RWPE2 (cell line): ENCODE data around the gene ACOT7.

Experiments used
- ATAC-seq: fragments of 200-7000 bp; cut with Tn5 transposase; 3 replicates; pipeline ENCODE4 v1.9.1; 2021; ENCODE audit warnings: low read depth
- DNase-seq: peaks from one replicate; pipeline ENCODE4 v3.0.0-alpha.2; 2020; ENCODE audit warnings: low spot score
- H3K27ac ChIP-seq: fragments of 450-650 bp; 2 replicates; pipeline ENCODE4 v1.5.1; 2017; ENCODE audit warnings: mild to moderate bottlenecking; ENCODE audit not compliant: poor library complexity, severe bottlenecking
- H3K27me3 ChIP-seq: fragments of 250-450 bp; sonication (Bioruptor Pico); 2 replicates; pipeline ENCODE4 v1.5.1; 2021; ENCODE audit warnings: mild to moderate bottlenecking, moderate library complexity; ENCODE audit not compliant: insufficient read depth, poor library complexity, severe bottlenecking
- H3K36me3 ChIP-seq: fragments of 250-450 bp; sonication (Bioruptor Pico); 2 replicates; pipeline ENCODE4 v1.5.1; 2020; ENCODE audit warnings: low read depth, mild to moderate bottlenecking, moderate library complexity
- H3K4me1 ChIP-seq: fragments of 250-450 bp; sonication (Bioruptor Pico); 2 replicates; pipeline ENCODE4 v1.5.1; 2021; ENCODE audit warnings: mild to moderate bottlenecking, moderate library complexity; ENCODE audit not compliant: insufficient read depth, poor library complexity, severe bottlenecking
- H3K4me3 ChIP-seq: fragments of 250-450 bp; sonication (Bioruptor Pico); 2 replicates; pipeline ENCODE4 v1.5.1; 2021; ENCODE audit warnings: mild to moderate bottlenecking, moderate library complexity; ENCODE audit not compliant: severe bottlenecking
- H3K9me3 ChIP-seq: fragments of 250-450 bp; sonication (Bioruptor Pico); 2 replicates; pipeline ENCODE4 v1.5.1; 2021; ENCODE audit warnings: mild to moderate bottlenecking, moderate library complexity; ENCODE audit not compliant: severe bottlenecking
- CTCF ChIP-seq: fragments of 450-650 bp; IDR thresholded peaks from one replicate; pipeline ENCODE4 v1.5.1; 2017; ENCODE audit warnings: mild to moderate bottlenecking, moderate library complexity; ENCODE audit not compliant: poor library complexity, severe bottlenecking

Gene ACOT7

GRCh38 chr1:6278263-6278662 is 115.3 kb downstream of the ACOT7 start:
- H3K4me3 ChIP-seq: no peak overlapping the region
- peaks cover 6% of the 10 kb centered on the region for H3K36me3 ChIP-seq
- TF ChIP-seq CTCF: no peak
- no peak overlapping the region for H3K27ac ChIP-seq
- ATAC-seq (no peak), DNase-seq (no peak)
- H3K27me3 ChIP-seq: no peaks in the 10 kb centered on the region
- no peaks in the 10 kb centered on the region for H3K9me3 ChIP-seq
- H3K4me1 ChIP-seq: no peaks in the 10 kb centered on the region

GRCh38 chr1:6276811-6277555 is 116.6 kb downstream of the ACOT7 start:
- no peak overlapping the region for H3K27ac ChIP-seq
- H3K4me1 ChIP-seq: no peaks in the 10 kb centered on the region
- peaks cover 12% of the 10 kb centered on the region for H3K36me3 ChIP-seq
- H3K9me3 ChIP-seq: no peaks in the 10 kb centered on the region
- no peak for TF ChIP-seq CTCF
- H3K4me3 ChIP-seq: no peak overlapping the region
- H3K27me3 ChIP-seq: no peaks in the 10 kb centered on the region
- DNase-seq (no peak), ATAC-seq (no peak)

GRCh38 chr1:6275826-6276782 is 117.5 kb downstream of the ACOT7 start:
- Histone ChIP-seq H3K4me3 (no peak overlapping the region), H3K27me3 (no peaks in the 10 kb centered on the region), H3K36me3 (peaks cover 12% of the 10 kb centered on the region), H3K27ac (no peak overlapping the region), H3K9me3 (no peaks in the 10 kb centered on the region), H3K4me1 (no peaks in the 10 kb centered on the region)
- ATAC-seq (no peak), DNase-seq (no peak)
- TF ChIP-seq CTCF: no peak

- Histone ChIP-seq H3K27ac (no peak overlapping the region), H3K4me1 (no peaks in the 10 kb centered on the region), H3K27me3 (no peaks in the 10 kb centered on the region), H3K9me3 (no peaks in the 10 kb centered on the region), H3K36me3 (peaks cover 12% of the 10 kb centered on the region), H3K4me3 (no peak overlapping the region)
- no peak for TF ChIP-seq CTCF
- DNase-seq (no peak), ATAC-seq (no peak)
Measured at GRCh38 chr1:6274622-6275139, 118.9 kb downstream of the ACOT7 start.
